Renal pelvis (tissue), 4 donors: ENCODE measurements around the gene TSPOAP1. TPM values are rescaled to one million over a fixed set of nuclear protein-coding genes. Genes with fewer than 3 reads are reported as not detected.
A peak's percentile ranks its signal among the peaks of the same experiment; 100 is the strongest.
"Not testable (repeated sequence)": the region's sequence is repeated elsewhere in the genome, so short reads cannot be mapped to it uniquely, and the experiment has no call there.

Source experiments
- DNase-seq: peaks from one replicate; pipeline ENCODE4 v3.0.0-alpha.2; 2013
- polyA plus RNA-seq, 3 donors: library from polyadenylated mRNA; unstranded; fragments of 120-200 nt; gene quantifications; one replicate each; pipeline ENCODE4 v1.2.1, GENCODE V29; 2013; ENCODE audit not compliant: insufficient read length in 3 of 3

Gene TSPOAP1
- polyA plus RNA-seq, 3 donors: 44.2 to 77.0 (median 70.8) TPM

DNA sequence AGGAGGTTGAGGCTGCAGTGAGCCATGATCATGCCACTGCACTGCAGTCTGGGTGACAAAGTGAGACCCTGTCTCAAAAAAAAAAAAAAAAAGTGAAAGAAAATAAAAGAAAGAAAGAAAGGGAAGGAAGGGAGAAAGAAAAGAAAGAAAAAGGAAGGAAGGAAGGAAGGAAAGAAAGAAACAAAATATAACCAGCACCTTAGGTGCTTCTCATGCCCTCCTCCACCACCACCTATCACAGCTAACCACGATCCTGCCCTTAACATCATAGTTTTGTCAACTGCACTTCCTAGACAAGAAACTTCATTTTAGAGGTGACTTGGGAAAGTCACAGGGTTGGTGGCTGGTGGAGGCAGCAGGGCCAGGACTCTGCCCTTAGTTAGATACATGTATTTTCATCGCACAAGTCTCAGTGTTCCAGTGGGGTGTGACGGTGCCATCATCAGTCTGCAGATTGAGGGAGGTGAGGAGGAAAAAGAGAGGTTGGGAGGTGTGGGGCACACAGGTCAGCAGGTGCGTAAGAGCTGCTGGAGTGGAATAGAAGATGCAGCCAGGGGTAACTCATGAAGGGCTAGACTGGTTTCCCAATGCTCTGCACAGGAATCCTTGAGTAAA lies 13.4 kb upstream of the TSPOAP1 start:
- DNase-seq: no peak

DNA sequence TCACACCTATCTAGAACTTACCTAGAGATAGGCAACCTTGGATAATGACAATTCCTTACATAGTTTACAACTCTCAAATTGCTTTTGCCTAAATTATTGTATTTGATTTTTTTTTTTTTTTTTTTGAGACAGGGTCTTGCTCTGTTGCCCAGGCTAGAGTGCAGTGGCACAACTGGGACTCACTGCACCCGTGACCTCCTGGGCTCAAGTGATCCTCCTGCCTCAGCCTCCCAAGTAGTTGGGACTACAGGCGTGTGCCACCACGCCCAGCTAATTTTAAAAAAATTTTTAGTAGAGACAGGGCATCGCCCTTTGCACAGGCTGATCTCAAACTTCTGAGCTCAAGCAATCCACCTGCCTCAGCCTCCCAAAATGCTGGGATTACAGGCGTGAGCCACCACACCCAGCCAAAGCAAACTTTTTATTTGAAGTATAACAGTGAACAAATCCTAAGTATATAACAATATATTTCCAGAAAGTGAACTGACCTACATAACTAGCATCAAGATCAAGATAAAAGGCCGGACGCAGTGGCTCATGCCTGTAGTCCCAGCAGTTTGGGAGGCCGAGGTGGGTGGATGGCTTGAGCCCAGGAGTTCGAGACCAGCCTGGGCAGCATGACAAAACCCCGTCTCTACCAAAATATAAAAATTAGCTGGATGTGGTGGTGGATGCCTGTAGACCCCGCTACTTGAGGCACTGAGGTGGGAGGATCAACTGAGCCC lies 12.7 kb upstream of the TSPOAP1 start:
- not testable (repeated sequence) for DNase-seq

DNA sequence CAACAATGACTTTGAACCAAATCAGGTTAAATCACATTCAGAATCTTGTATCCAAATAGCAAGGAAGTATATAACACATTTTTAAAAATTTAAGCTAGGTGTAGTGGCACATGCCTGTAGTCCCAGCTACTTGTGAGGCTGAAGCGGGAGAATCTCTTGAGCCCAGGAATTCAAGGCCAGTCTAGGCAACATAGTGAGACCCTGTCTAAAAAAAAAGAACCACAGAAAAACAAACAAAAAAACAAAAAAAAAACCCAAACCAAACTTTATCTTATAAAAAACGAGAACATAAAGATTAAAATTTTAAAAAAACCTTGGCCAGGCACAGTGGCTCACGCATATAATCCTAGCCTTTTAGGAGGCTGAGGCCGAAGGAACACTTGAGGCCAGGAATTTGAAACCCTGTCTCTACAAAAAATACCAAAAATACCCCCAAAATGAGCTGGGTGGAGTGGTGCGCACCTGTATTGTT lies 11.8 kb upstream of the TSPOAP1 start:
- DNase-seq: no peak

DNA sequence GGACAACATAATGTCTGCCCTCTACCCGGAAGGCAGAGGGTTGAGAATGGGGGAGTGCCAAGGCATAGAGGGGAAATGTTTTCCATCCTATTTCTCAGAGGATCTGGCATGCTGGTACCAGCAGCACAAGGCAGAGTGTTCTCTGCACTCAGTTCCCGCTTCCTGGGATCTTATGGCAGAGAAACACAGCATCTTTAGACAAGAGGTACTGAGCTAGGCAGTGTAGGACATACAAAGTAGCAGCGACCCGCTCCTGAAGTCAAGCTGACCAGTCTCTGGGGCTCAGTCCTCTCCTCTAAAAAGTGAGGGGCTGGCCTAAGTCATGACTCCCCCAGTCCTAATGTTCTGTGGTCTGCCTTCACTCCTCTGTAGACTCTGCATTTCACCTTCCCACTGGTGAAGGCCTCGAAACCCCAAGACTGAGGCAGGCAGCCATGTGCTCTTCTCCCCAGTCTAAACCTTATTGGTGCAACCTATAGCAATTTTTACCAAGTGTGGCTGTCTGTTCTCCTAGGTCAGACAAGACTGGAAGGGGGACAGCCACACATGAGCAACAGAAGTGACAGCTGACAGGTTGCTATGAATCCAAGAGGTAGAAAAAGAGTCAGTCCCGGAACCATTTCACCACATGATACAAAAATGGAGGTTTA lies 11.3 kb upstream of the TSPOAP1 start:
- DNase-seq: no peak

DNA sequence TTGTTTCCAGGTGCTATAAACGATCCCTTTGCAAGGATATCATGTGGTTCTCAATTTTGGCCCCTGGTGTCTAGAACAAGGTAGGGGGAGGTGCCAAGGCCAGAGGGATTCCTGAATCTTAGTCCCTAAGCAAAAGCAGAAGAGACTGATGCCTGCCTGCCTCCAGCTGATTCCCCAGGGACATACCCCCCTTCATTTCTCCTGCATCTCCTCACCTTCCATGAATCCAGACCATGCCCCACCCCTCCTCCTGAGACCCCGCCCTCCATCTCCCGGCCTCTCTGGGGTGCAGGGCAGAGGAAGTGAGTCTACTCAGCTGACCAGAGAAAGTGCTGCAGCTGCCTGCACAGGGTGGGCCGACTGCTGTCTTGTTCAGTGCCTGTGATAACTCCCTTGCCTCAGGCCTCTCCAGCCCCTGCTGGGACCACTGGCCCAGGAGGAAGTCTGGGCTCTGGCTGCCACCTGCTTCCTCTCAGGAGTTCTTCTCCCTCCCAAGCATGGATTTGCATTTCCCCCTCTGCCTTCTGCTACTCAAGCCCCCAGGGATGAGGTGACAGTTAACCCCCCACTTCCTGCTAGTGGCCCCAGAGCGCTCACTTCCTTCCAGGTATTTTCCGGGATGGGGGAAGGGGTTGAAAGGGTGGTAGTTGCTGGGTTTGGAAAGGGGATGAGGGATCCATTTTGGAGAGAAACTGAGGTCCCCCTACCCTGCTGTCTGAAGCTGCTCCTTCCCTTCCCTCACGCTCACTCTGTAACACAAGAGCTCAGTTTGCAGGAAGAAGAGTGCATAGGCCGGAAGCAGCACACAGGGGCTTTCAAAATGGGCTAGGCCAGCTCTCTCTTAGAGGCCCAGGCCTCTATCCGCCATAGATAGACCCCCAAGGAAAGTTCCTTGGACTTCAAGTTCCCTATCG lies 10.5 kb upstream of the TSPOAP1 start:
- DNase-seq: no peak

DNA sequence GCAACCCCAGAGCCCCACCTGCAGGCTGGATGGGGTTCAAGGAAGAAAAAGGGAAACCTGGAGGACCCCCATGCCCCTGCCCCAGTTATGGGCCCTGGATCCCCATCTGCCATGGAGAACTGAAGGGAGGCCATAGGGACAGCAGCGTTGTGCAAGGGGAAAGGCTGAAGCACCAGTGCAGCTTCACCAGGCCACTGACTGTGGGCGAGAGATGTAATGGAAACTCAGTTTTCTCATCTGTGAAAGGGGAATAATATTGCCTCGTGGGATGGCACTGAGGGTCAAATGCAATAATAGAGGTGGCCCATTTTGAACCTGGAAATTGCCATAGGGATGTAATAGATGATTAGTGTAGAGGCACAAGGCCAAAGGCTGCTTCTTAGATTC lies 9.9 kb upstream of the TSPOAP1 start:
- no peak for DNase-seq

DNA sequence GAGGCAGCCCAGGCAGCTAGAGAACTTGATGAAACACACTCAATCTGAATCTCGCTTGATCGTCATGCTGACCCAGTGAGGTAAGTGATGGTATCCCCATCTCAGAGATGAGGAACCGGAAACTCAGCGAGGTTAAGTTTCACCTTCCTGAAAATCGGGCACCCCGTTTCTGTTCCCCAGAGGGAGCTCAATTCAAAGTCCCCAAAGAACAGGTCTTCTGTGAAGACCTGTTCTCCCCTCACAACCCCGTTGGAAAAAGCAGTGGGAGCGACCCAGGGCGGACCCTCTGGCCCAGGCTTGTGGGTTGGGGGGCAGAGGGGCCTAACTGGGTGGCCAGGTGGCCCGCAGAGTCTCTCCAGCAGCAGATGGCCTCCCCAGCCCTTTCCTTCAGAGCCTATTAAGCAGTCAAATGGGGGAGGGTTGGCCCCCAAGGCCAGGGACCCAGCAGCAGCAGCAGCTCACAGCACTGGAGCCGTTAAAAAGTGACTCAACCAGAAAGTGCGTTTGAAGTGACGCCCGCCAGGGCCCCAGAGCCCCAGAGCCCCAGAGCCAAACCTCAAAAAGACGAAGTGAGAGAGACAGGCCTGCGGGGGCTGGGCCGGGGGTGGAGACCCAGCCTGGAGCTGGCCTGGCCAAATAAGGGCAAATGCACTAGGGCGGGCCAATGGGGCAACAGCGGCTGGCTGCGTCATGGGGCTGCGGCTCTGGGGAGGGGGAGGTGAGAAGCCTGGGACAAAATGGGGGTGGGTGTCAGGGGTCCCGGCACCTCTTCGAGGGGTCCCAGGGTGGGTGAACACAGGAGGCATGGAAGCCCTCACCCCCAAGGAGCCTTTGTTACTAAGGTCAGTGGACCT lies 9.2 kb upstream of the TSPOAP1 start:
- DNase-seq: peak; percentile 53

DNA sequence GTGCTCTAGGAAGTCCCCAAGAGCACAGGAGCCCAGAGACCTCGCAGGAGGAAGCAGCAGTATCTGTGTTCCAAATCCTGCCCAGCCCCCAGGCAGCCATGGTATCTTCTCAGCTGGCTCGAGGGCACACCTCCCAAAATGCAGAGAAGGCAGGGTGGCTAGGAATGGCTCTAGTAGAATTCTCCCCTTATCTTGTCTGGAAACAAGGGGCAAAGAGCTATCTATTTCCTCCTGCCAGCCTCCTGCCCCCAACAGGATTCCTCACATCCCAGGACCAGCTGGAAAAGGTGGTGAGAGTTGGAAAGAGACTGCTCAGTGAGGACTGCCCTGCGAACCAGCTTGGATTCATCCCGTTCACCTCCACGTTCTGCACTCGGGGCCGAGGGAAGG lies 8.6 kb upstream of the TSPOAP1 start:
- DNase-seq: no peak

DNA sequence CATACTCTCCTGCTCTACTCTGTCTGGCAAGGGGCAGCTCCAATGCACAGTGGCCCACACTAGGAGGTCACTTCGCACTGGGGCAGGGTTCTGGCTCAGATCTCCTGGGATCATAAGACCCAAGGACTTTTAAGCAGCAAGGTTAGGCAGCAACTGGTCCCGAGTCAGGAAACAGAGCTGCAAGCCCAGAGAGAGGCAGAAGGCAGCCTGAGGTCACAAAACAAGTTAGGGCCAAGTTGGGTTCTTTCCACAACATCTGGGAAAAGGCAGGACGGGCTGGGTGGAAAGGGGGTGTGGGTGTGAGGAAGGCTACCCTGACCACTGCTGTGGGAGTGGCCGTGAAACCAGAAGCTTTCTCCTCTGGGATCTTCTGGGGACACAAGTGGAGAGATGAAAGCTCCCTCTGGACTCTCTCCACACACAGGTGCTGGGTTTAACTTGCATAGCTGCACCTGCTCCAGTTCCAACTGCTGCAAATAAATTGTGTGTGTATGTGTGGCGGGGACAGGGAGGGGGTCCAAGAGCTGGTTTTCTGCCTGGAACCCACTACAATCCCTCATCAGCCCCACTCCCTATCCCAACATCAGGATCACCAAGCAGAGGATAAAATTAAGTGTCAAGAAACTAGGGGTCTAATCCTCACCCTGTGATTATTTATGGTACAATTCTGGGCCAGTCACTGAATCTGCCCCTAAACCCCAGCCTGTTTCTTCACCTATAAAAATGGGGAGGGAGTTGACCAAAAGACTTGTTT lies 8.0 kb upstream of the TSPOAP1 start:
- no peak for DNase-seq

DNA sequence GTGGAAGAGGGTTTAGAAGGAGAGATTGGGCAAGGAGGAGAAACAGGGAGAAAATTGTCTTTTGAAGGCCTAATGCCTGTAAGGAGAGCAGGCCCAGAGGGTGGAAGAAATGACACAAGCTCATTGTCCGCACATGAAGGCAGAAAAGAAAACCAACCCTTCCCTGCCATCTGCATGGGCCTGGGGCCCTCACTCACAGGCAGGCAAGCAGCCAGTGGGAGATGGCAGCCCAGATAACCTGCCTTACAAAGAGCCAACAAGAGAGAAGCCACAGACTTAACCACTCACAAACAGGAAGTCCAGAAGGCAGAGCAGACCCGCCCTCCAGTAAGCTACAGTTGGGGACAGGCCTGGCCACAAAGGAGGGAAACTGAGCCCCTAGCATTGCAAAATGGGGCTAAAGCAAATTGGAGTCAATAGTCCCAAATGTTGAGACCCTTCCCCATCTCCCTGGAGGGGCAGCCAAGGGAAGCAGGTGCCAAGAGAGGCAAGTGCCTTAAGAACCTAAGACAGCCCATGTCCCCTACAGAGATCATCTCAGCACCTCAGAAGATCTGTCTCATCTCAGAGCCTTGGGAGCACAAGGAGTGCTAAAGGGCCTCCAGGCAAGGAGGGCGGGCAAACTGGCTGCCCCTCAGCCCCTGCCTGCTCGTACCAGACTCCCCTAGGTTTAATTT lies 7.3 kb upstream of the TSPOAP1 start:
- no peak for DNase-seq

DNA sequence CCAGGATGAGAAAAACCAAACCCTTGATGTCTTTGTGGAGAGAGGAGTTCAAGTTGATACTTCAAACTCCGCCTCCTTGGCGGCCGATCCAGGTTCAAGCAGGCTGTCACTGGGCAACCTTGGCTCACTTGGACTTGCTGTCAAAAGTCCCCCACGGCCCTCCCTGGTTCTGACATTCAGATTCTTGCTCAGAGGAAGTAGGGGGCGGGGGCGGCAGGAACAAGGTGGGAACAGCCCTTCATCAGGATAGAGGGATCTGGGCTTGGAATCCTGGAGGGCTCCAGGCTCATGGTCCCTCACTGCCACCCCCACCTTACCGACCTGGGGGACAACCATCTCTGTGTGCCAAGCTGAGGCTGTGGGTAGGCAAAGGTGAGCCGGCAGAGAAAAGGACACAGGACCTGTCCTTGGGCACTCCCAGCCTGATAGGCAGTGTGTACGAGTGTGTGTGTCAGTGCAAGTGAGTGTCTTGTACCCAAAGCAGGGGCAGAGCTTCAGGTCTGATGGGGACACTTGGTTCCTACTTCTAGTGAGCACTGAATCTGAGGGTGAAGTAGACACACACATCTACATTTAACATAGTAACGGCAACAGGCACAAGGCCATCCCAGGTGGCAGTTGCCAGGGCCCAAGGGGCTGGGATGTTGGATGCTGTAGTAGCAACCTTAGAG lies 6.6 kb upstream of the TSPOAP1 start:
- DNase-seq: no peak

DNA sequence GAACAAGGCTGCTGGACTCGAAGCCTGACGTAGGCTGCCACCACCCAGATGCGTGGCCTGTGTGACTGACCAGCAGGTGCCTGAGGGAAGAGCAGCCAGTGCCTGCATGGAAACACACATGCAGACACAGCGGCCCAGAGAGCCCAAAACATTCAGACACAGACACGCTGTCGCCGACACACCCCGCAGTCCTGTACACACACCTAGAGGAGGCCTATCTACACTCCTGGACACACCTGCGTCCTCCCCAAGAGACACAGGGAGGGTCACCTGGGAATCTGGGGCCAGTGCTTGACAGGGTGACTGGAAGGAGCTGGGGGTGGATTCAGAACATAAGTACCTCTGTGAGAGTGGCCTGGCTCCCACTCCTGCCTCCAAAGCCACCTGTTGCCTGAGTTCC lies 6.1 kb upstream of the TSPOAP1 start:
- DNase-seq: no peak

DNA sequence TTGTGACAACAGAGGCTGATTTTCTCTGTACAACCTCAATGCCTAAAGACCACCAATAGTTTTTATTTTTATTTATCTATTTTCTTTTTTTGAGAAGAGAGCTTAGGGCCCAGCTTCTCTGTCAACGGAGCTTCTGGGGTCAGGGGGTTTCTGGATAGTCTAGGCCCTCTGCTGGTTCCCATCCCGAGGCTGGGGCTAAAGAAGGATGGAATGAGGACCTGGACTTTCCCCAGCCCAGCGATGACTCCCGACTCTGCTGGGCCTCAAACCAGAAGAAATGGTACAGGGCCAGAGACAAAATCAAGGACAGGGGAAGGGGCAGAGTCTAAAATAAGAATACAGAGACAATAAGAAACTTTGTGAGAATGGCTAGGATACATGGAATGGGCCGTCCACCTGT lies 5.7 kb upstream of the TSPOAP1 start:
- no peak for DNase-seq

DNA sequence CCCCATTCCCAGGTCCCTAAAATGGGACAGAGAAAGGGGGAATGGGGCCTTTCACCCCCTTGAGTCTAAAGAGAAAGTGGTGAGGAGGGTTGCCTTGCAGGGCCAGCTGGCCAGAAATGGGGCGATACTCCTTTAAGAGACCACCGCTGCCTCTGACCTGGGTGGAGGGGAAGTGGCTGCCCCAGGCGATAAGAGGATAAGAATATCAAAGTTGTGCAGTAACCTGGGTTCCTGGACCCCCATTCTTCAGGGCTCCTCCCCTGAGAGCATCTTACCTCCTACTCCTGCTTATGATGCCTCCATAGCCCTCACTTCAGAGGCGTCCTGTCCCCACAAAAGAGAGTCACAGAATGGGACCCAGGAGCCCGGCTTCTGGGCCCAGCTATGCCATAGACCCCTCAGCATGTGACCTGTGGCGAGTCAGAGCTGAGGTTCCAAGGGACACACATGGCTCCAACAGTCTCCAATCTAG lies 5.2 kb upstream of the TSPOAP1 start:
- DNase-seq: no peak

DNA sequence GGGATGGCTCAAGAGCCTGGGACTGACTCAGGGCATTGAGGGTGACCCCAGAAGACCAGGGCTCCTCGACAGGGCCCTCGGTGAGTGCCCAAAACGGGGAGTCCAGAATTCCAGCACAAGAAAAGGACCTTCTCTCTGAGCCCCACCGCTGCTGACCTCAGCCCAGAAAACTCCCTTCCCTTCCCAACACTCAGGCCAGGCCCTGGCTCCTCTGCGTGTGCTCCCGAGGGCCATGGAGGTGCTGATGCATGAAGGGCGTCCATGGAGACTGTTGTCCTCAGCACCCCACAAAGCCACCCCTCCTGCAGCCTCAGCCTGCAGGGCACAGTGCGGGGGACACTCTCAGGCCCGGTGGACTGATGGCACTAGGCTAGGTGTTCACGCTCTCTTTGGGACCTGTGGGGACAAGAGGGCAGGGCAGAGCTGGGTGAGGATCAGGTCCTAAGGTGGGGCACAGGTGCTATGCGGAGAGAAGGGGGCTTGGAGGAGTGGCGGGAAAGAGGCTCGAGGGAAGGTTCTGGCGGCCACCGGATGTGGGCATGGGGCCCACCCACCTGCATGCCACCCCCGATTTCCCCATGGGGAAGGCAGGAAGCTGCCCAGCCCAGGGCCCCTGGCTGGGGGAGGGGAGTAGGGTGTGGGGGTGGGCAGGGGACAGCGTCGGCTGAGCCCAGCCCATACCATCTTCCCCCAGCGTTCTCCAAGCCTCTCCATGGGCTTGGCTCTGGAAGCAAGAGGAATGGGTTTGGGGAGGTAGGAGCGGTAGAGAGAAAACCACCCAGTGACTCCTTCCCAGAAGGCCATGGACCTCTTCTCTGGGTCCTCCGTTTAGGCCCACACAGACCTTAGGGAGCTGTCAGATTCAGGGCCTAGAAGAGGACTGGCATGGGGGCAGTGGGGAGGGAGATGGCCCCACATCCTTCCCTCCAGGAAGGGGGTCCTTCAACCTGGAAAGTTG lies 4.5 kb upstream of the TSPOAP1 start:
- DNase-seq: no peak

DNA sequence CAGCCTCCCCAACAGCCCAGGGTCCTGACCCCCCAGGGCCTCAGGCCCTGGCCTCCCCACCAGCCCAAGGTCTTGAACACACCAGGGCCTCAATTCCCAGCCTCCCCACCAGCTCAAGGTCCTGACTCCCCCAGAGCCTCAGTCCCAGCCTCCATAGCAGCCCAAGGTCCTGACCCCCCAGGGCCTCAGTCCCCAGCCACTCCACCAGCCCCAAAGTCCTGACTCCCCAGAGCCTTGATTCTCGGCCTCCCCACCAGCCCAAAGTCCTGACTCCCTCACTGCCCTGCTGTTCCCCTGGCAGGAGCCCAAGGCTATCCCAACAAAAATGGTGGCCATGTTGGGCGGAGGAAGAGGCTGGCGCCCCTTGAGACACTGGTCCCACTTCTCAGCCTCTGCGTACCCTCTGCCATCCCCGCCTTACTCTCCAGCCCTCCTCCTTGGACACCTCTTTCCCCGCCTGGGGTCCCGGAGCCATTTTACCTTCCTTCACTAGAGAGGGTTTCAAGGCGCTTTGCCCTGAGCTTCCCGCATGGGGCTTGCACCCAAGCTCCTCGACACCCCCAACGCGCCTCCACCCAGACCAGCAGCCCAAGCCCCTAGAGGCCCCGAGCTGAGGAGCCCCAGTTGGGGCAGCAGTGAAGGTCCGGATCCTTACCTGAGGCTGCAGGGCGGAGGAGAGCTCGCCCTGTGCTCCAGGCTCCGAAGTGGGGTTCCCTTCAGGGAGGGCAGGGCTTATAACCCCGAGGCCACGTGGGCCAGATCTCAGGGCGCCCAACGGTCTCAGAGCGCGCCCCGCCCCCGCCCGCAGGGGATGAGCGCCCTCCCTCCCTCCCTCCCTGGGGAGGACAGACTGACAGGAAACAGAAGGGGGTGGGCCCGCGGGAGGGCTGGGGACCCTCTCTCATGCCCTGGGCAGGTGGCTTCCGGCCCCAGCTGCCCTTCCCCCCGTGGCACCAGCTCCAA lies 3.5 kb upstream of the TSPOAP1 start:
- no peak for DNase-seq
